K562 (cell line): ENCODE data around the gene CNTN2.

Source experiments
- CBX5 ChIP-seq: IDR thresholded peaks from 2 replicates; pipeline ENCODE4 v1.6.1; 2014; ENCODE audit warnings: low read depth, borderline replicate concordance
- CHD2 ChIP-seq: IDR thresholded peaks from 2 replicates; pipeline ENCODE4 v1.6.1; 2011; ENCODE audit warnings: low read depth, low read length
- CHD4 ChIP-seq: fragments of 200-600 bp; sonication (generic); IDR thresholded peaks from 3 replicates; pipeline ENCODE4 v1.6.1; 2012; ENCODE audit warnings: low read depth, mild to moderate bottlenecking, mixed read lengths, low read length, inconsistent platforms; ENCODE audit not compliant: insufficient read depth, insufficient replicate concordance, poor library complexity, severe bottlenecking
- CTCF ChIP-seq, 3 experiments: IDR thresholded peaks in 2 of 3; conservative IDR thresholded peaks in 1 of 3; 2 replicates each; pipeline ENCODE4 v1.5.1; 2011 to 2012; ENCODE audit warnings: low read length in 3 of 3, mild to moderate bottlenecking in 3 of 3, control low read depth in 2 of 3, improper control_type of control experiment in 1 of 3, inconsistent platforms in 1 of 3, low read depth in 1 of 3, mixed read lengths in 1 of 3, moderate library complexity in 1 of 3; ENCODE audit not compliant: insufficient read depth in 2 of 3
- DPF2 ChIP-seq: fragments of 450-650 bp; IDR thresholded peaks from 2 replicates; pipeline ENCODE4 v1.6.1; 2016
- ELF1 ChIP-seq: fragments of 200-800 bp; sonication (Bioruptor generic); IDR thresholded peaks from 2 replicates; pipeline ENCODE4 v1.6.1; 2016; ENCODE audit warnings: missing genetic modification characterization, missing compliant biosample characterization
- MTA1 ChIP-seq: fragments of 450-650 bp; IDR thresholded peaks from 2 replicates; pipeline ENCODE4 v1.6.1; 2017; ENCODE audit warnings: borderline replicate concordance
- NFRKB ChIP-seq: fragments of 450-650 bp; IDR thresholded peaks from 2 replicates; pipeline ENCODE4 v1.6.1; 2016; ENCODE audit warnings: low read depth
- POLR2A ChIP-seq: fragments of 450-650 bp; conservative IDR thresholded peaks from 2 replicates; pipeline ENCODE4 v1.6.1; 2016
- TEAD4 ChIP-seq, 2 experiments: sonication (generic) in 1 of 2; formaldehyde crosslinking in 1 of 2; IDR thresholded peaks; 2 replicates each; pipeline versions ENCODE4 v1.6.1 to v1.8.0; 2012 to 2022; ENCODE audit warnings: borderline replicate concordance in 1 of 2, inconsistent platforms in 1 of 2, low read length in 1 of 2, mild to moderate bottlenecking in 1 of 2, missing genetic modification reagents in 1 of 2
- THAP7 ChIP-seq: fragments of 250-450 bp; sonication (Bioruptor Pico); IDR thresholded peaks from 2 replicates; pipeline ENCODE4 v1.5.0; 2021
- ZNF174 ChIP-seq: fragments of 250-450 bp; sonication (Bioruptor Pico); IDR thresholded peaks from 2 replicates; pipeline ENCODE4 v1.4.0; 2020; ENCODE audit warnings: mild to moderate bottlenecking
- ZNF436 ChIP-seq: fragments of 250-450, 450-650 bp; sonication (Bioruptor Pico); formaldehyde crosslinking; IDR thresholded peaks from 2 replicates; pipeline ENCODE4 v1.7.0; 2020; ENCODE audit warnings: mild to moderate bottlenecking

DNA sequence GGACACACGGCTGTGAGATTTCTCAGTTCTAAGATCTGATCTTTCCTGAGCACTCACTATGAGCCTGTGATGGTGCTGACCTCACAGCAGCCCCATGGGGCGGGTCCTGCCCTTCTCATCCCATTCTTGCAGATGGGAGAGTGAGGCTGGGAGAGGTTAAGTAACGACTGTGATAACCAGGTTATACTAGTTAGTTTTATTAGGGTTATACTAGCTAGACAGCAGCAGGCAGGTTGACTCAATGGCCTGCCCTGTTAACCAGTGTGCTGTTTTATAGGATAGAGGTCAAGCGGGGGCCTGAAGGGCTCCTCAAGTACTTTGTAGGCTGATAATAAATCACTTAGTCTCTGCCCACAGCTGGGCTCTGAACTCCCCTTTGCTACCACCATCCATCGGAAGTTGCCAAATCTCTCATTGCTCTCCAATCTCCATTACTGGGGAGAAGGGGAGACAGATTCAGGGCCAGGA is 4.8 kb downstream of the CNTN2 start:
- TF ChIP-seq CHD4: no peak
- TF ChIP-seq CBX5: no peak
- no peak for TF ChIP-seq DPF2
- TF ChIP-seq POLR2A: no peak
- no peak for TF ChIP-seq ZNF174 (CRISPR knock-in tag)
- no peak for TF ChIP-seq CTCF (IDR thresholded peaks at IDR 0.05 in 2 of 3, conservative IDR thresholded peaks at IDR 0.05 in 1 of 3; ENCODE audit: insufficient read depth in 2 of 3, low read depth in 1 of 3, low read length in 3 of 3)
- TF ChIP-seq THAP7 (CRISPR knock-in tag): no peak
- TF ChIP-seq TEAD4 (IDR thresholded peaks at IDR 0.05; ENCODE audit: low read length): no peak
- TF ChIP-seq TEAD4 (CRISPR knock-in tag; IDR thresholded peaks at IDR 0.05; ENCODE audit: borderline replicate concordance): no peak
- no peak for TF ChIP-seq MTA1
- TF ChIP-seq CHD2: no peak
- TF ChIP-seq NFRKB: no peak
- no peak for TF ChIP-seq ELF1 (tag)
- no peak for TF ChIP-seq ZNF436 (CRISPR knock-in tag)
